K562 (cell line): Measurements from ENCODE around the gene MOB3B. TPM values are rescaled to one million over a fixed set of nuclear protein-coding genes. Genes with fewer than 3 reads are reported as not detected.

ENCODE experiments used
- ETS1 ChIP-seq: conservative IDR thresholded peaks from 2 replicates; pipeline ENCODE4 v1.6.1; 2011; ENCODE audit warnings: low read depth, mild to moderate bottlenecking, low read length; ENCODE audit not compliant: control insufficient read depth
- FIP1L1 ChIP-seq: fragments of 200-400 bp; formaldehyde crosslinking; IDR thresholded peaks from 2 replicates; pipeline ENCODE4 v1.6.1; 2018; ENCODE audit warnings: mild to moderate bottlenecking, low read depth, low read length; ENCODE audit not compliant: poor library complexity, severe bottlenecking
- HIVEP1 ChIP-seq: fragments of 250-450 bp; sonication (Bioruptor Pico); IDR thresholded peaks from 2 replicates; pipeline ENCODE4 v1.4.0; 2020; ENCODE audit warnings: mild to moderate bottlenecking
- HOMEZ ChIP-seq: fragments of 250-450 bp; sonication (Bioruptor Pico); IDR thresholded peaks from 2 replicates; pipeline ENCODE4 v1.4.0; 2020; ENCODE audit warnings: mild to moderate bottlenecking, moderate library complexity
- MTF1 ChIP-seq: fragments of 250-450 bp; sonication (Bioruptor Pico); IDR thresholded peaks from 2 replicates; pipeline ENCODE4 v1.9.0; 2021; ENCODE audit warnings: moderate library complexity, mild to moderate bottlenecking, inconsistent platforms, borderline replicate concordance
- NCOA2 ChIP-seq, 2 experiments: fragments of 450-650 bp; IDR thresholded peaks; 2 replicates each; pipeline ENCODE4 v1.6.1; 2018; ENCODE audit warnings: mild to moderate bottlenecking in 2 of 2, moderate library complexity in 1 of 2; ENCODE audit not compliant: partially characterized antibody in 2 of 2
- SAFB ChIP-seq: fragments of 200-400 bp; formaldehyde crosslinking; IDR thresholded peaks from 2 replicates; pipeline ENCODE4 v1.6.1; 2017; ENCODE audit warnings: low read depth, low read length, borderline replicate concordance
- ZNF143 ChIP-seq: sonication (generic); formaldehyde crosslinking; IDR thresholded peaks from 2 replicates; pipeline ENCODE4 v1.9.0; 2022; ENCODE audit warnings: mild to moderate bottlenecking, missing genetic modification reagents
- polyA plus RNA-seq, 8 experiments: library from polyadenylated mRNA; depleted of rRNA in 4 of 8; stranded (reverse) in 5 of 8; unstranded in 3 of 8; fragments of >200 nt; fragmentation: Nextera tagmentation in 2 of 8; fragmentation: Illumina TruSeq in 1 of 8; extraction: Ambion mirVana in 2 of 8; extraction: Trizol in 1 of 8; gene quantifications; 2 replicates each; pipeline versions ENCODE4 v1.2.1 to v1.2.3, GENCODE V29; 2011 to 2014; ENCODE audit warnings: inconsistent platforms in 1 of 8, missing spikeins in 1 of 8
- total RNA-seq, 7 experiments: library from RNA; depleted of rRNA in 6 of 7; stranded (reverse); fragments of >200 nt in 6 of 7; fragmentation: Illumina TruSeq in 2 of 7; extraction: Trizol in 2 of 7; gene quantifications; 2 replicates each; pipeline versions ENCODE4 v1.2.1 to v1.2.3, GENCODE V29; 2011 to 2021; ENCODE audit warnings: low replicate concordance in 1 of 7
- TF ChIP-seq, protein P1 (sequence below): sonication (generic); formaldehyde crosslinking; IDR thresholded peaks from 2 replicates; pipeline ENCODE4 v1.8.0; 2023; ENCODE audit warnings: mild to moderate bottlenecking, missing genetic modification reagents
- TF ChIP-seq, protein P2 (sequence below), 2 experiments: fragments of 450-650 bp; formaldehyde crosslinking in 1 of 2; IDR thresholded peaks; 2 replicates each; pipeline versions ENCODE4 v1.4.0 to v1.6.1; 2014 to 2020; ENCODE audit warnings: mild to moderate bottlenecking in 2 of 2, borderline replicate concordance in 1 of 2, low read depth in 1 of 2

The MOB3B gene
- total and polyA plus RNA-seq, 9 of the 15 experiments (the other 6 are each of a cell fraction or from before 2014, with no cell fraction given) = 3.6 to 12.8 (median 7.2) TPM

DNA sequence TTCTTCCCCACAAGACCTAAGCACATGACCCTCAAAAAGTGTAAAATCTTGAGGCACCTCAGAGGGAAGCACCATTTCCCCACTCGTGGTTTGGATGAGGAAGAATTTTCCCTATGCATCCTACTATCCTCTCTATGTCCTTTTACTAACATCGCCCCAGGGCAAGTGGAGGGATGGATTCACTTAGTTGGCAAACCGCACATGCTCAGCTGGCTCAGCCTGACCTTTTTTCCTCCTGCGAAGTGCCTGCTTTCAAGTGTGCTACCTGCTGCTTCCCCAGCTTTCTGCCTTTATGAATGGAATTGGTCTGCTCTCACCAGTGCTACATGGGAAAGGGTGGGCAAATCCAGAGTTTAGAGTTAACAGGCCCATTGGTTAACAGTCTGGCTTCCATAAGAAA lies 62.1 kb downstream of the MOB3B start (continued):
- TF ChIP-seq MTF1 (no peak), HOMEZ (CRISPR knock-in tag) (no peak), SAFB (no peak), HIVEP1 (CRISPR knock-in tag) (no peak), ZNF143 (CRISPR knock-in tag) (no peak), NCOA2 (IDR thresholded peaks at IDR 0.05; ENCODE audit: partially characterized antibody in 2 of 2) (no peak), ETS1 (no peak), FIP1L1 (no peak)
- TF ChIP-seq, protein P1, sequence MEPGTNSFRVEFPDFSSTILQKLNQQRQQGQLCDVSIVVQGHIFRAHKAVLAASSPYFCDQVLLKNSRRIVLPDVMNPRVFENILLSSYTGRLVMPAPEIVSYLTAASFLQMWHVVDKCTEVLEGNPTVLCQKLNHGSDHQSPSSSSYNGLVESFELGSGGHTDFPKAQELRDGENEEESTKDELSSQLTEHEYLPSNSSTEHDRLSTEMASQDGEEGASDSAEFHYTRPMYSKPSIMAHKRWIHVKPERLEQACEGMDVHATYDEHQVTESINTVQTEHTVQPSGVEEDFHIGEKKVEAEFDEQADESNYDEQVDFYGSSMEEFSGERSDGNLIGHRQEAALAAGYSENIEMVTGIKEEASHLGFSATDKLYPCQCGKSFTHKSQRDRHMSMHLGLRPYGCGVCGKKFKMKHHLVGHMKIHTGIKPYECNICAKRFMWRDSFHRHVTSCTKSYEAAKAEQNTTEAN (CRISPR knock-in tag) = no peak
- TF ChIP-seq, protein P2, sequence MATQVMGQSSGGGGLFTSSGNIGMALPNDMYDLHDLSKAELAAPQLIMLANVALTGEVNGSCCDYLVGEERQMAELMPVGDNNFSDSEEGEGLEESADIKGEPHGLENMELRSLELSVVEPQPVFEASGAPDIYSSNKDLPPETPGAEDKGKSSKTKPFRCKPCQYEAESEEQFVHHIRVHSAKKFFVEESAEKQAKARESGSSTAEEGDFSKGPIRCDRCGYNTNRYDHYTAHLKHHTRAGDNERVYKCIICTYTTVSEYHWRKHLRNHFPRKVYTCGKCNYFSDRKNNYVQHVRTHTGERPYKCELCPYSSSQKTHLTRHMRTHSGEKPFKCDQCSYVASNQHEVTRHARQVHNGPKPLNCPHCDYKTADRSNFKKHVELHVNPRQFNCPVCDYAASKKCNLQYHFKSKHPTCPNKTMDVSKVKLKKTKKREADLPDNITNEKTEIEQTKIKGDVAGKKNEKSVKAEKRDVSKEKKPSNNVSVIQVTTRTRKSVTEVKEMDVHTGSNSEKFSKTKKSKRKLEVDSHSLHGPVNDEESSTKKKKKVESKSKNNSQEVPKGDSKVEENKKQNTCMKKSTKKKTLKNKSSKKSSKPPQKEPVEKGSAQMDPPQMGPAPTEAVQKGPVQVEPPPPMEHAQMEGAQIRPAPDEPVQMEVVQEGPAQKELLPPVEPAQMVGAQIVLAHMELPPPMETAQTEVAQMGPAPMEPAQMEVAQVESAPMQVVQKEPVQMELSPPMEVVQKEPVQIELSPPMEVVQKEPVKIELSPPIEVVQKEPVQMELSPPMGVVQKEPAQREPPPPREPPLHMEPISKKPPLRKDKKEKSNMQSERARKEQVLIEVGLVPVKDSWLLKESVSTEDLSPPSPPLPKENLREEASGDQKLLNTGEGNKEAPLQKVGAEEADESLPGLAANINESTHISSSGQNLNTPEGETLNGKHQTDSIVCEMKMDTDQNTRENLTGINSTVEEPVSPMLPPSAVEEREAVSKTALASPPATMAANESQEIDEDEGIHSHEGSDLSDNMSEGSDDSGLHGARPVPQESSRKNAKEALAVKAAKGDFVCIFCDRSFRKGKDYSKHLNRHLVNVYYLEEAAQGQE (IDR thresholded peaks at IDR 0.05; ENCODE audit: borderline replicate concordance) = no peak
- TF ChIP-seq, protein P2 (CRISPR knock-in tag; IDR thresholded peaks at IDR 0.05; ENCODE audit: low read depth) = no peak
